Subcutaneous adipose tissue (tissue), 4 donors: Measurements from ENCODE around the gene PLD1. TPM values are rescaled to one million over a fixed set of nuclear protein-coding genes. Genes with fewer than 3 reads are reported as not detected.

ENCODE experiments used
- total RNA-seq, 4 donors: library from RNA; depleted of rRNA; stranded (reverse); fragments of >200 nt; gene quantifications; one replicate each; pipeline ENCODE4 v1.1.0, GENCODE V29; 2016
- TF ChIP-seq, protein P1 (sequence below): fragments of 450-650 bp; IDR thresholded peaks from one replicate; pipeline ENCODE4 v1.5.1; 2016; ENCODE audit warnings: low read depth, mild to moderate bottlenecking, control low read depth, antibody characterized with exemption, moderate library complexity

Gene PLD1
- total RNA-seq, 4 donors from 2014 or later = 20.5 to 48.2 (median 26.9) TPM

DNA sequence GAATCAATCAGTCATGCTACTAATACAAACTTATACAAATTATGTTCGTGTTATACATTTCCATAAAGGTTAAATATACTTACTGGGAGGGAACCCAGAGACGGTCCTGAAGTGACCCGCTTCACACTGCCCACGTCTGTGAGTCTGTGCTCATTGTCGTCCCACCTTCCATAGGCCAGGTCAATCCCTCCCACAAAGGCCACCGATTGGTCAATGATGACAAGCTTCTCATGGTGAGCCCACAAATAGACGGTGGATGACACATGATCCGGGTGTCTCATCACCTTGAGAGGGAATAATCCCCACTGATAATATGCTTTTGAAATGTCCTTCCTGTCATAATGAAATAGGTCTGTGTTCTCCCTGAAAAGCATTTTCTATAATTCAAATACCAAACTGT lies 121.7 kb downstream of the PLD1 start:
- TF ChIP-seq, protein P1, sequence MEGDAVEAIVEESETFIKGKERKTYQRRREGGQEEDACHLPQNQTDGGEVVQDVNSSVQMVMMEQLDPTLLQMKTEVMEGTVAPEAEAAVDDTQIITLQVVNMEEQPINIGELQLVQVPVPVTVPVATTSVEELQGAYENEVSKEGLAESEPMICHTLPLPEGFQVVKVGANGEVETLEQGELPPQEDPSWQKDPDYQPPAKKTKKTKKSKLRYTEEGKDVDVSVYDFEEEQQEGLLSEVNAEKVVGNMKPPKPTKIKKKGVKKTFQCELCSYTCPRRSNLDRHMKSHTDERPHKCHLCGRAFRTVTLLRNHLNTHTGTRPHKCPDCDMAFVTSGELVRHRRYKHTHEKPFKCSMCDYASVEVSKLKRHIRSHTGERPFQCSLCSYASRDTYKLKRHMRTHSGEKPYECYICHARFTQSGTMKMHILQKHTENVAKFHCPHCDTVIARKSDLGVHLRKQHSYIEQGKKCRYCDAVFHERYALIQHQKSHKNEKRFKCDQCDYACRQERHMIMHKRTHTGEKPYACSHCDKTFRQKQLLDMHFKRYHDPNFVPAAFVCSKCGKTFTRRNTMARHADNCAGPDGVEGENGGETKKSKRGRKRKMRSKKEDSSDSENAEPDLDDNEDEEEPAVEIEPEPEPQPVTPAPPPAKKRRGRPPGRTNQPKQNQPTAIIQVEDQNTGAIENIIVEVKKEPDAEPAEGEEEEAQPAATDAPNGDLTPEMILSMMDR = no peak

DNA sequence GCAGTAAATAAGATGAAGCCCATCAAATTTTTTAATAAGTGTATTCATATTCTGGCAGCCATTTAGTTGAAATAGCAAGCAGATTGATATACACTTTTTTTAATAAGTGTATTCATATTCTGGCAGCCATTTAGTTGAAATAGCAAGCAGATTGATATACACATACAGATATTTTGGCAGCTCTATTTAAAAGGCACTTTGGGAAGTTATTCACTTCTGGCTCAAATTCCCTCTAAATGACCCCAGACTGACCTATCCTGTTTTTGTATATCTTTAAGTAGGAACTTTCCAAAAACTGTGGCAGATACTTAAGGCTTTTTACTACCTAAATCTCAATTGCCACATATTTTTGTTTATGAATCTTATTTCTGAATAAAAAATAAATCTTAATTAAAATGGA lies 122.3 kb downstream of the PLD1 start:
- TF ChIP-seq, protein P1 = no peak

DNA sequence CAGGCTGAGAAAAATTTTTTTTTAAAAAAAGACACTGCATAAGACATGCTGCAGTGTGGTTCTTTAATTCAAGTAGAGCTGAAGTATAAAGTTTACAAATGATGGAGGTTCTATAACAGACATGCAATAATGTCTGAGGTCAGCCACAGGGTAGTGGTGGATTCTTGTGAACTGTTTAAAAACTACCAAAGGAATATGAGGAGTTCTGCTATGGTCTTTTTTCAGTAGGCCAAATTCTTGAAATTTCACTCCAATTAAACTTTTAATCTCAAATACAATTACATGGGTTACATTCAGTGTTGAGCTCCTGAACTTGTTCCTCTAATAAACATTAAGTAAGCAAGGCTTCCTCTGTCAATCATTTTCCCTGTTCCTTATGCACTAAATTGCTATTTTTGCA lies 122.7 kb downstream of the PLD1 start:
- TF ChIP-seq, protein P1 = no peak

DNA sequence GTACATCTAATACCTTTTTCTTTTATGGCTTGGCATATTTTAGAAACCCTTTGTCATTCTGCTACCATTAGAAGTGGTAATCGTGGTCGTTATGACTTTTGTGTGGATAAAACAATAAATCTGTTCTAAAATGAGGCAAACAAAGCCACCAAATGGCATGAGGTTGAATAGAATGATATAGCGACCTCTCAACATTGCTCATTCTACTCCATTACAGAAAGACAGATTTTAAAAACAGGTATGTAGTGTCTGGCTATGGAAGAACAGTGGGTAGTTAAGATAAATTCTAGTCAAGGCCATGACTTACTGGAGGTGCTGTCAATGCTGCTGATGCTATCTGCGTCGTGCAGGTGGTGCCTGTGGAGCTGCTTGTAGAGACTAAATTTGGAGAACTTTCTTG lies 123.2 kb downstream of the PLD1 start:
- TF ChIP-seq, protein P1 = no peak

DNA sequence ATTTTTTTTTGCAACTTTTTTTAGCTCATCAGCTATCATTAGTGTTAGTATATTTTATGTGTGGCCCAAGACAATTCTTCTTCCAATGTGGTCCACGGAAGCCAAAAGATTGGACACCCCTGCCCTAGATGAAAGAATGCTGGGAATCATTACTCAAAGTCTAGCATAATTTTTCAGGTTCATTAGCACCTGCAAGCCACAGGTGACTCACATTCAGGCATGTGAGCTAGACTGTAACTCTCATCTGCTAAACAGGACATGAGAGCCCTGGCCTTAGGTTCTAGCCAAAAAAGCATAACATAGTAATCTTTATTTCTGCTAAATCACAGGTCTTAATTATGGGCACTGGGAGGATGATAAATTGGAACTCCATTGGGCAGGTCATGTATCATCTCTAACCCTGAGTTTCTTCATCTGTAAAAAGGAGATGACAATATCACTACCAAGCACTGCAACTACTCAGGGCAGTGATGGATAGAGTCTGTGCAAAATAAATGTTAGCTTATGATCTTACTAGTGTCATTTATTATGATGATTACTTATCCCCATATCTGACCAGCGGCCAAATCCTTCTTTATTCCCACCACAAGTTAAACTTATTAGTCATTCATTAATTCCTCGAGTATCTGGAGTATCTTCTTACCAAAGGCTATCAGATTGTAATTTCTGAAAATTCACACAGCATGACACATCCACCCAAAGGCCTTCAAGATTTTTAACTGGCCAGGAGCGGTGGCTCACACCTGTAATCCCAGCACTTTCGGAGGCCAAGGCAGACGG lies 125.0 kb downstream of the PLD1 start:
- TF ChIP-seq, protein P1 = no peak

DNA sequence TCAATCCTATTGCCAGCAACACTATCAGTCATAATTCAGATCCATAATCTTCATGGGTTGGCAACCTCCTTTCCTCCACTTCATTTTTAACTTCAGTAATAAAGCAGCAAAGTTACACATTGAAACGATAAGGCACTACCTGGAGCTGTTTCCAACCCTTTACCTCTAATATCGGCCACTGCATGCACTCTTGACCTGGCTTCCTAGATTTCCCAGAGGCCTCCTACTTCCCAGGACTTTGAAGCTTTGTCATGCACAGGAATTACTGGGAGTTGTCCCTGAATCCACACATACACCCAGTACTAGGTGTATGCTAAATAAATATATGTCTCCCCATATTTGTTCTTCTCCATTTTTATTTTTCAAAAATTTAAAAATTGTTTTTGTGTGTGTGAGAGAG lies 126.1 kb downstream of the PLD1 start:
- TF ChIP-seq, protein P1 = no peak

DNA sequence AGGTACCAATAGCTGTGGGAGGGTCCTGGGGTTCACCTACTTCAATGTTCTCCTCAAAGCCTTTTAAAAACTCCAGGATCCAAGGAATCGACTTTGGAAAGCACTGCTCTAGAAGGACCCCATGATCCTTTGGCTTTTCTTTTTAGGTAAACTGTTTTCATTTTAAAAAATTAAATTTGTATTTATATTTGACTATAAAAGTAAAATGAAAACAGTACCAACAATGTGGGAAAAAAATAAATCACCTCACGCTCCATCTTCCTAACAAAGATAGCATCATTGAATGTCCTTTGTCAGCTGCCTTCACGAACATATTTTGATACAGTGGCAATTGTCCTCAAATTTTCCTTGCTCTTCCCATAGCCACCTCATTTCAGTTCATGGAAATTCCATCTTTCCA lies 127.5 kb downstream of the PLD1 start:
- TF ChIP-seq, protein P1 = no peak
